D721Med (cell line): ENCODE measurements around the gene IRX4.

Experiments used
- DNase-seq: peaks from one replicate; pipeline ENCODE4 v3.0.0; 2011; ENCODE audit warnings: low spot score; ENCODE audit not compliant: insufficient read length
- FAIRE-seq: peaks from 2 replicates; lab custom pipeline; 2011; peaks lifted over from hg19 to GRCh38; lab: Jason Lieb, UNC
- TF ChIP-seq, protein P1 (sequence below): IDR thresholded peaks from 2 replicates; pipeline ENCODE4 v1.5.1; 2012; ENCODE audit warnings: mild to moderate bottlenecking, control low read depth; ENCODE audit not compliant: insufficient read depth; ENCODE audit errors: missing control alignments

The IRX4 gene

DNA sequence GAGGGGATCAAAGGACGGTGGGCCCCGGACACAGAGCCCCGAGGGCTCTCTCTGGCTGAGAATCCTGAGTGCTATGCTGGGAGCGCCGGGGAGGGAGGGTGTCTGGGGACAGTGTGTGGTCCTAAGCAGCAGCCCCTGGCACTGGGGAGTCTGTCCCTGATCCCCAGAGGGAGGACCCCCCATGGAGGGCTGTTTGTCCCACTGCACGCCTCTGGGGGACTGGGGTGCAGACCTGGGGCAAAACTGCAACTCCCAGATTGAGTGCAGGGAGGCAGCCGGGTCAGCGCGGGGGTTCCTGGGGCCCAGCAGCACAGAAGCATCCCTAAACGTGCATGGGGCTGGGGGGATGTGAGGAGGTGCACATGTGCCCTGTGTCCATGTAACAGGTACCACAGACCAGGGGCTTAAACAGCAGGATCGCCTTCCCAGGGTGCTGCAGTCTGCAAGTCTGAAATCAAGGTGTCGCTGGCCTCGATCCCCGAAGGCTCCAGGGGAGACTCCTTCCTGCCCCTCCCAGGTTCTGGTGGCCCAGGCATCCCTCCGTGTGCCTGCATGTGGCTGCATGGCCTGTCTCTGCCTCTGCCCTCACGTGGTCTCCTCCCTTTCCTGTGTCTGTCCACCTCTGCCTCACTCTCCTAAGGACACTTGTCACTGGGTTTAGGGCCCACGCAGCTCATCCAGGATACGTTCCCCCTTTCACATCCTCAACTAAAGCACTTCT is 35.9 kb upstream of the IRX4 start:
- DNase-seq = no peak
- no peak for FAIRE-seq

DNA sequence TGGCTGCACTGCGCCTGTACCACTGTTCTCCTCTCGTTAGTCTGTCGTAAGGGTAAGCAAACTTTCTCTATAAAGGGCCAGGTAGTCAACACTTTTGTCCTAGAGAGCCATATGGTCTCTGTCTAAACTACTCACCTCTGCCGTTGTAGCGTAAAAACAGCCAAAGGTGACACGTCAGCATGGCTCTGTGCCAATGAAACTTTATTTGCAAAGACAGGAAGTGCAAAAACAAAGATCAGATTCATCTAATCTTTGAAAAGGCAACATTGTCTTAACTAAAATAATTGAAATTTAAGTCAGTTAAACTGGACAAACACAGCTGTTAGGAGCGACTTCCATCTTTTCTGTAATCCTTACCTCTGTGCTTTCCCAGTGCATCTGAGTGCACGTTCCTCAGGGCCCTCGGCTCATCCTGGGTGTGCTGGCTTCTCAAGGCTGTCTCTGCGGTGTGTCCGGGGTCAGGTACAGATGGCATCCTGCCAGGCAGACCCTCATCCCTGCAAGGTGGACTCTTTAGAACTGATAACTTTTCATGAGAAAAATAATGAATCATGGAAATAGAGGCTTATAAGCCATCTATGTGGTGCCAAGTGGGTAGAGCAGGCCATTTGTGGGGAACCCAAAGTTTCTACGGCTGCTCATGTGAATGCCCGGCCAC is 35.2 kb upstream of the IRX4 start:
- no peak for DNase-seq
- no peak for FAIRE-seq
- TF ChIP-seq, protein P1, sequence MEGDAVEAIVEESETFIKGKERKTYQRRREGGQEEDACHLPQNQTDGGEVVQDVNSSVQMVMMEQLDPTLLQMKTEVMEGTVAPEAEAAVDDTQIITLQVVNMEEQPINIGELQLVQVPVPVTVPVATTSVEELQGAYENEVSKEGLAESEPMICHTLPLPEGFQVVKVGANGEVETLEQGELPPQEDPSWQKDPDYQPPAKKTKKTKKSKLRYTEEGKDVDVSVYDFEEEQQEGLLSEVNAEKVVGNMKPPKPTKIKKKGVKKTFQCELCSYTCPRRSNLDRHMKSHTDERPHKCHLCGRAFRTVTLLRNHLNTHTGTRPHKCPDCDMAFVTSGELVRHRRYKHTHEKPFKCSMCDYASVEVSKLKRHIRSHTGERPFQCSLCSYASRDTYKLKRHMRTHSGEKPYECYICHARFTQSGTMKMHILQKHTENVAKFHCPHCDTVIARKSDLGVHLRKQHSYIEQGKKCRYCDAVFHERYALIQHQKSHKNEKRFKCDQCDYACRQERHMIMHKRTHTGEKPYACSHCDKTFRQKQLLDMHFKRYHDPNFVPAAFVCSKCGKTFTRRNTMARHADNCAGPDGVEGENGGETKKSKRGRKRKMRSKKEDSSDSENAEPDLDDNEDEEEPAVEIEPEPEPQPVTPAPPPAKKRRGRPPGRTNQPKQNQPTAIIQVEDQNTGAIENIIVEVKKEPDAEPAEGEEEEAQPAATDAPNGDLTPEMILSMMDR = no peak

More for the DNA sequence above, 35.9 kb upstream of the IRX4 start:
- TF ChIP-seq, protein P1 = no peak

DNA sequence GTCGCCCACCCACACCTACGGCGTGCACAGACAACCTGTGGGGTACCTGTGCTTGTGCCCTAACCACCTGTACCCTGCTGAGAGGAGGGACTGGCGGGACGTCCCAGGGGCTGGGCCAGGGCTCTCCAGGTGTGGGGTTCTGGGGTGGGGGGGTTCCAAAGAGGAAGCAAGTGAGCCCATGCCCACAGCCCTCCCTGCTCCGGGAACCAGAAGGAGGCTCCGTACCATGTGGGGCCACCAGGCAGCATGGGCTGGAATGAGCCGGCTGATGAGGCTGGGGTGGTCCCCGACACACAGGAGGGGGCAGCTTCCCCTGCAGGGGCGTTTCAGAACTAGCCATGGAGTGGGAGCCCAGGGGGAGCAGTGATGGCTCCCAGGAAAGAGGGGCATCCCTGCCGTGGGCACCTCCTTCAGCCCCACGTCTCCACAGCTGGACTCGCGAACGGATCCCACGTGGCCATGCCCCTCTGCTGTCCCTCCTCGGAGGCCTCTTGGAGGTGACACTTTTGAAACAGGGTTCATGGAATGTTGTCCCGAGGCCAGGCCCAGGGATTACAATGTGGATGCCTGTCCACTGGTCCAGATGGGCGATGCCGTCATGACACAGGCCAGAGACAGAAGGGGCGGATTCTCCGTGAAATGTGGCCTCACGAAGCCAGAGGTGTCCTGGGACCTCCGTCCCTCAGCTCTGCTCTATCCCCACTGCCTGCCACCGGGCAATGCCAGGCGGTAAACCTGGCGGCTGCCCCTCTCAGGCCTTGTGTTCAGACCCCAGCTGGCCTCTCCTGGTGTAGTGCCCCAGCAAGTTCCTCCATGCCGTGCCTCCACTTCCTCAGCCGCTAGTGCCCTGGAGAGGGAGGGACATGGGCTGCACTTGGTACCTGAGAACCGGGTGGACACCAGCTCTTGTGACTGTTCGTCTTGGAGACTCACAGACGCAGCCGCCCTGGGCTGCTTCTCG is 33.6 kb upstream of the IRX4 start:
- TF ChIP-seq, protein P1 = no peak
- FAIRE-seq (no peak), DNase-seq (no peak)

DNA sequence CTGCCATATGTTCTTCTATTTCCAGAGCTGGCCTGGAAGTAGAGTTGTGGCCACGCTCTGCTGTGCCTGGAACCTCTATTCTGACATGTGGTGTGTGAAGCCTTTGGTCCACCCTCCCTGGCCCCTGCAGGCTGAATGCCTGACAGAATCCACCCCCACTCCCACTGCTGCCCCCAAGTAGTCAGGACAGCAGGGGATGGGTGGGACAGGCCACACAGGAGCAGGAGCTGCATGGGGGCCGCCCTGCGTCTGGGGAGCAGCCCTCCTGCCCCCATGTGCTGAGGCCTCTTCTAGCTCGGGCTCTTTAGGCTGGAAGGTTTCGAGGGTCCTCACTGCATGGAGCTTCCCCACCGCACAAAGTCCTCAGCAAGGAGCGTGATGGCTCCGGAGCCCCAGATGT is 32.6 kb upstream of the IRX4 start:
- FAIRE-seq (no peak), DNase-seq (no peak)
- TF ChIP-seq, protein P1 = no peak

DNA sequence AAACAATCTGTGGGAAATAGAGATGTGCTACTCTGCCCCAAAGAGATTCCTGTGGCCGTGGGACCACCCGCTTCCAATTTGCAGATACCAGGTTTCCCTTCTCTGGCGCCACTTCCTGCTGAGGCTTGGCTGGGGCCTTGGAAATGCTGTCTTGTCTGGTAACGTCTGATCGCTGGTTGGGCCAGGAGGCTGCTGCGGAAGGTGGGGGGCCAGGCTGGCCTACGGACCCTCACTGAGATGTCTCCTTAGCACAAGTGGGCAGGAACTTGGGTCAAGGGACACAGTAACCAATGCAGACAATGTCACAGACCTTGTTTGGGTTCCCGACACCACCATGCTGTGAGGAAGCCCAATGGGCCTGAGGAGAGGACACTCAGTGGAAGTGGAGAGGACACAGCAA is 31.7 kb upstream of the IRX4 start:
- TF ChIP-seq, protein P1 = no peak
- FAIRE-seq = no peak
- DNase-seq = no peak

DNA sequence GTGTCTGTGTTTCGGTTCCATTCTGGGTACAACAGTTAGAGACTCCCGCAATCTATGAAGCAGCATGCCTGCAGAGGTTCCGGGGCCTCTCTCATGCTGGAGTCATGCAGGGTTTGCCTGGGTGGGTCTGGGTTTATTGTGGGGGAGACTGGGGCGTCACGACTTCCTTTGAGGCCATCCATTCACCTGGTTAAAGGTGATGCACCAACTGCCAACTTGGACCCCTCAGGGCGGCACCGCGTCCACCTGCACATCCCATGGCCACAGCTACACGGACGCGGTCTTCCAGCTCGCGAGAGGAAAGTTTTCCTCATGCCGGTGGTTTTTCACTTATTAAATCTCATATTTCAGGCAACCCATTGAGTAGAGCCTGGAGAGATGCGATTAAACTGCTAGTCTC is 30.9 kb upstream of the IRX4 start:
- DNase-seq = no peak
- no peak for FAIRE-seq
- TF ChIP-seq, protein P1 = no peak
